GM12865 (cell line): ENCODE data around the gene AXIN1.
"Not testable (repeated sequence)": the region's sequence is repeated elsewhere in the genome, so short reads cannot be mapped to it uniquely, and the experiment has no call there.

Experiments
- DNase-seq: peaks from one replicate; pipeline ENCODE4 v3.0.0; 2010; ENCODE audit warnings: low read depth
- H3K4me3 ChIP-seq: 2 replicates; pipeline ENCODE4 v1.5.1; 2011; ENCODE audit warnings: mild to moderate bottlenecking, low read depth, low read length, control low read depth
- CTCF ChIP-seq: IDR thresholded peaks from 2 replicates; pipeline ENCODE4 v1.5.1; 2011; ENCODE audit warnings: low read length, control low read depth, low read depth, inconsistent platforms; ENCODE audit not compliant: insufficient read depth; ENCODE audit errors: missing control alignments

Gene AXIN1

GRCh38 chr16:389352-389751, 36.8 kb upstream of the AXIN1 start:
- TF ChIP-seq CTCF, result no peak
- H3K4me3 ChIP-seq, result no peak overlapping the region
- DNase-seq, result no peak

DNA sequence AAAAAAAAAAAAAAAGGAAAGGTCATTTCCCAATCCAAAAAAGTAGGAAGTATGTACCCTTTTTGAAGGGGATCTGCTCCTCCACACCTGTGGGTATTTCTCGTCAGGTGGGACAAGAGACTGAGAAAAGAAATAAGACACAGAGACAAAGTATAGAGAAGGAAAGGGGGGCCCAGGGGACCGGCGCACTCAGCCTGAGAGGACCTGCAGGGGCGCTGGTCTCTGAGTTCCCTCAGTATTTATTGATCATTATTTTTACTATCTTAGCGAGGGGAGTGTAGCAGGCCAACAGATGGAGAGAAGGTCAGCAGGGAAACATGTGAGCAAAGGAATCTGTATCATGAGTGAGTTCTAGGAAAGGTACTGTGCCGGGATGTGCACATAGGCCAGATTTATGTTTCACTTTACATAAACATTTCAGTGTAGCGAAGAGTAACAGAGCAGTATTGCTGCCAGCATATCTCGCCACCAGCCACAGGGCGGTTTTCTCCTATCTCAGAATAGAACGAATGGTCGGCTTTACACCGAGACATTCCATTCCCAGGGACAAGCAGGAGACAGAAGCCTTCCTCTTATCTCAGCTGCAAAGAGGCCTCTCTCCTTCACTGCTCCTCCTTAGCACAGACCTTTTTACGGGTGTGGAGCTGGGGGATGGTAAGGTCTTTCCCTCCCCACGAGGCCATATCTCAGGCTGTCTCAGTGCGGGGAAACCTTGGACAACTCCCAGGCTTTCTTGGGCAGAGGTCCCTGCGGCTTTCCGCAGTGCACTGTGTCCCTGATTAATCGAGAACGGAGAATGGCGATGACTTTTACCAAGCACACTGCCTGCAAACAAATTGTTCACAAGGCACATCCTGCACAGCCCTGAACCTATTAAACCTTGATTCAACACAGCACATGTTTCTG, 35.5 kb upstream of the AXIN1 start:
- not testable (repeated sequence) for H3K4me3 ChIP-seq, DNase-seq

- no peak overlapping the region for H3K4me3 ChIP-seq
- DNase-seq, result no peak
- no peak for TF ChIP-seq CTCF
Measured at GRCh38 chr16:386641-387156, 34.2 kb upstream of the AXIN1 start.

DNA sequence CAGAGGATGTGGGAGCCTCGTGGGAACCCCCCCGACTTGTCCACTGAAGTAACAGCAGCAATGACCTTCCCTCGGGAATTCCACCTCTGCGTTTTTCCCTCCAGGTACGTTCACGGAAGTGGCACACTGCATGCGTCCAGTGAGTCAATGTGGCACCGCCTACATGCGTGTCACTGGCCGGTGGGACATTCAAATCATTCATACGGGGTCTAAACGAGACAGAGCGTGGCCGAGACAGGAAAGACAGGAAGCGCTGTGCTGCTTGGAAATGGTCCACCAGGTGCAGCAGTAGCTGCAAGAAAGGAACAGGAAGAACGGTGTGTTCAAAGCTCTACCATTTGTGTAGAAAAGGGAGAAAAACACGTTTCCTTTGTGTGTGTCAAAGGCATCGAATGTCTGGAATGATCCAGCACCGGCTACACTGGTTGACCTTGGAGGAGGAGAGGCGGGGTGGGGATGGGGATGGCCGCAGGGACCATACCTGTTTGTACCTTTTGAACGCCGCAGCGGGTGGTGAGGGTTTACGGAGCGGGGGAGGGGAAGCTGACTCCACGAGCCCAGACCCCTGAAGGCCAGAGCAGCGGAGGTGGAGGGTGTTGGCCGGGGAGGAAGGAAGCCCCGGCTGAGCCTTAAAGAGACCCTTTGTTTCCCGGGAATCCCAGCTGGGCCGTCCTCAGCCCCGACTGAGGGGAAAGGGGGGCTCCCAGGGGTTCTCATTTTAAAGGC, 31.0 kb upstream of the AXIN1 start:
- DNase-seq, result peak; percentile 85
- H3K4me3 ChIP-seq, result peak overlapping the region; percentile 93
- TF ChIP-seq CTCF, result no peak

DNA sequence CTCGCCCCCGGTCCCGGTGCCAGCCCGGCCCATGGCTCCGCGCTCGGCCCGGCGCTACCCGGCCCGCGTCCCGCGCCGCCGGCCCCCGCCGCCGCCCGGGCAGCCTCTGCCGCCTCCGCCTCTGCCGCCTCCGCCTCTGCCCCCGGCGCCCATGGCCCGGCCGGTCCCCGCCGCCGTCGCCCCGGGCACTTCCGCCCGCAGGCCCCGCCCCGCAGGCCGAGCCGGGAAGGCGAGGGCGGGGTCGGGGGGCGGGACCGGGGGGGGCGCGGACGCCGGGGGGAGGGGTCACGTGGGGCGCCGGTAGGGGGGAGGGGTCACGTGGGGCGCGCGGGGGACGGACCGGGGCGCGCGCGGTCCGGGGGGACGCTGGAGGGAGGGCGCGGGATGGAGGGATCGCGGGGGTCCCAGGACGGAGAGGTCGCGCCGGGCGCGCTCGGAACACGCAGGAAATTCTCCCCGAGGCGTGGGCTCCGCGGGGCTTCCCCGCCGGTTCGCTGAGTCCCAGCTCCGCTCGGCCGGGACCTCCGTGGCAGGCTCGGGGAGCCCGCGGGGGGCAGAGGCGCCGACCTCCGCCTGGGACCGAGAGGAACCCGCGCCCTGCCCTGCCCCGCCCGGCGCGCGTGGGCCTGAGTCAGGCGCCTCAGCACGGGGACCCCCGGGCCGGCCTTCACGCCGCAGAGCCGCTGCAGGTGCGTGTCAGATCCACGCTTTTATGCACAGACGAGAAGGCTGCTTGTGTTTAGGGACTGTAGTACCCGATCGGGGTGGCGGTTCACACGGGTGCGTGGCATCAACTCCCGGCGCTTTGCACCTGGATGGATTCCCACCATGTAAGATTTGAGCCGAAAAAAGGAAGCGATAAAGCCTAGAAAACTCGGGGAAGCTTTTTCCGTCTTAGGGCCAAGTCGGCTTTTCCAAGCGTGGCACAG, 29.5 kb upstream of the AXIN1 start, which contains the start of gene PGAP6:
Gene PGAP6, minus strand, starts transcription at position 190 of the 929 bp plus-strand sequence. Its CDS starts 157 bp downstream, at position 33.
- peak within 1 kb of the TSS; percentile 93 for H3K4me3 ChIP-seq
- no peak for TF ChIP-seq CTCF
- peak; percentile 84 for DNase-seq

DNA sequence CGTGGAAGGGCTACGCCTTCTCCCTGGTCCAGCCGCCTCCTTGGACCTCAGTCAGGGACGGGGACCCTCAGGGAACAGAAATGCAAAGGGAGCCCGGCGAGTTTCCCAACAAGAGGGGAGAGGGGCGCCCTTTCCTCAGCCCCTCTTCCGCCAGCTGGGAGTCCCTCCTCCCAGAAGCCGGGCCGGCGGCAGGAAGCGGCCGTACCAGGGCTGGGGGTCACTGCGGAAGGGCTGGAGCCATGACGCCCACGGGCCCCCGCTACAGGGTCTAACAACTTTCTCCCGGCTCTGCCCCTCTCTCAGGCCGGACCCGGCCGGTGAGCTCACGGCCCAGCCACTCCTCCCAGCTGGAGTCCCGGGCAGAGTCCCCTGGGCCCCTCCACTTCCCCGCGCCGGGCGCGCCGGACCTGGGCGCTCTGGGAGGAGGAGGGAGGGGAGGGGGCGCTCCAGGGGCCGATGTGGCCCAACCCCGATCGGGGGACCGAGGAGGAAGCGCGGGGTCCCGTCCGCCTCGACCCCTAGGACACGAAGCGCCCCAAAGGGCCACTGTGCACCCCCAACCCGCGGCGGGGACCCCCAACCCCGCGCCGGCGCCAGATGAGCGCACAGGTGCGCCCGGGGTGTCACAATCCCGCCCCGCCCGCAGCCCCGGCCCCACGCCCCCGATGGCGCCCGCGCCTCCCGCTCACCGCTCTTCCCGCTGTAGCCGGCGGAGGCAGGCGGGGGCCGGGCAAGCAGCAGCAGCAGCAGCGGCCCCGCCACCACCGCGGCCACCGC, 28.7 kb upstream of the AXIN1 start:
- H3K4me3 ChIP-seq, result peak overlapping the region; percentile 88
- peak; percentile 43 for DNase-seq

More for the DNA sequence above, 28.7 kb upstream of the AXIN1 start:
- no peak for TF ChIP-seq CTCF
